Ovary (tissue), 3 donors: Measurements from ENCODE around the gene KCNK1.

Source experiments
- CTCF ChIP-seq, 3 donors: fragments of 450-650 bp in 2 of 3; fragments of 200-600 bp in 1 of 3; IDR thresholded peaks; one replicate each; pipeline versions ENCODE4 v1.5.1 to v1.8.0; 2016 to 2022; ENCODE audit warnings: antibody characterized with exemption in 3 of 3, mild to moderate bottlenecking in 1 of 3
- EP300 ChIP-seq: sonication (generic); formaldehyde crosslinking; IDR thresholded peaks from one replicate; pipeline ENCODE4 v1.6.1; 2017; ENCODE audit warnings: antibody characterized with exemption
- POLR2A ChIP-seq: fragments of 450-650 bp; IDR thresholded peaks from one replicate; pipeline ENCODE4 v1.6.1; 2017; ENCODE audit warnings: antibody characterized with exemption, mild to moderate bottlenecking, moderate library complexity
- donor health status: DM: no; HTN: no; CAD: no.

GRCh38 chr1:233570706-233571105 lies 43.2 kb upstream of the KCNK1 start:
- no peak for TF ChIP-seq POLR2A
- no peak for TF ChIP-seq CTCF (IDR thresholded peaks at IDR 0.05)
- TF ChIP-seq EP300, result no peak
